GM19328 (cell line): ENCODE measurements around the gene SYT8.

Source experiments
- ATAC-seq: cut with Tn5 transposase; IDR thresholded peaks from one replicate; pipeline ENCODE4 v1.9.1; 2021; ENCODE audit warnings: mild to moderate bottlenecking, moderate library complexity; ENCODE audit not compliant: unreplicated experiment

The SYT8 gene

DNA sequence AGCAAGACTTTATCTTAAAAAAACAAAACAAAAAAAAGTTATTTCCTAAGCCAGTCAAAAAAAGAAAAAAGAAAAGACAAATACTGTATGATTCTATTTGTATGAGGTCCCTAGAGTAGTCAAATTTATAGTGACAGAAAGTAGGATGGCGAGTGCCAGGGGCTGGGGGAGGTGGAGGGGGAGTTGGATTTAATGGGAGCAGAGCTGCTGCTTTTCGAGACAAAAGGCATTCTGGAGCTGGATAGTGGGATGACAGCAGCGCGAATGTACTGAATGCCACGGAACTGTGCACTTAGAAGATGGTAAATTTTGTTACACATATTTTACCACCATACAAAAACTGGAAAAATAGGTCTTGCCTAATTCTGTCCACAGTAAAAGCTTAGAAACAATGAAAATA lies 17.8 kb upstream of the SYT8 start:
- ATAC-seq = no peak

DNA sequence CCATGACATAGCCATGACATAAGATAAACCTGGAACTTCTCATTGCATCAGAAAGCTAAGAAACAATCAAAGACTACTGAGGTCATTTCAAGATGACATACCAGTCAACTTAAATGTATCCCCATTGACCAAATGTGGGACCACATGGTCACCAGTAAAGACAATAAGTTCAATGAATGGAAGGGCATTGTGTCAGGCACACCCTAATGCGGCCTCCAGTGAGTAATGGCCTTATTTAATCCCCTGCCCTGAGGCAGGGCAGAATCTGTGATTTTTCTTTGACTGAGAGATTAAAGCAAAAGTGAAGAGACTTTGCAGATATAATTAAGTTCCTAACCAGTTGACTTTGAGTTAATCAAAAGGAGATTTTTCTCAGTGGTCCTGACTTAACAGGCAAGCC lies 17.3 kb upstream of the SYT8 start:
- ATAC-seq = no peak

DNA sequence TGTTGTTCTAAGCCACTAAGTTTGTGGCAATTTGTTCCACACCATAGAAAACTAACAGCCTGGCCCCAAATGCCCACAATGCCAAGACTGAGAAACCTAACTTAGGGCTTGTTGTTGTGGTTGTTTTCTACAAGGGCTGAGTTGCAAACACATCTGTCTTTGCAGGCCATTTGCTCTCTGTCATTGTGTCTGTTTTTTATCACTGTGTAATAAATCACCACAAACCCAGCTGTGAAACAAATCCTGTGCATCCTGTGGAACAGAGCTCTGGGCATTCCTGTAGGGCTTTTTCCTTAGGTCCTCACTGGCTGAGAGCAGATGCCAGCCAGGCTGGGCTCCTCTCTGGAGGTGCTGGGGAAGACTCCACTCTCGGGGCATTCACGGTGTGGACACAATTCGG lies 15.7 kb upstream of the SYT8 start:
- ATAC-seq = no peak

DNA sequence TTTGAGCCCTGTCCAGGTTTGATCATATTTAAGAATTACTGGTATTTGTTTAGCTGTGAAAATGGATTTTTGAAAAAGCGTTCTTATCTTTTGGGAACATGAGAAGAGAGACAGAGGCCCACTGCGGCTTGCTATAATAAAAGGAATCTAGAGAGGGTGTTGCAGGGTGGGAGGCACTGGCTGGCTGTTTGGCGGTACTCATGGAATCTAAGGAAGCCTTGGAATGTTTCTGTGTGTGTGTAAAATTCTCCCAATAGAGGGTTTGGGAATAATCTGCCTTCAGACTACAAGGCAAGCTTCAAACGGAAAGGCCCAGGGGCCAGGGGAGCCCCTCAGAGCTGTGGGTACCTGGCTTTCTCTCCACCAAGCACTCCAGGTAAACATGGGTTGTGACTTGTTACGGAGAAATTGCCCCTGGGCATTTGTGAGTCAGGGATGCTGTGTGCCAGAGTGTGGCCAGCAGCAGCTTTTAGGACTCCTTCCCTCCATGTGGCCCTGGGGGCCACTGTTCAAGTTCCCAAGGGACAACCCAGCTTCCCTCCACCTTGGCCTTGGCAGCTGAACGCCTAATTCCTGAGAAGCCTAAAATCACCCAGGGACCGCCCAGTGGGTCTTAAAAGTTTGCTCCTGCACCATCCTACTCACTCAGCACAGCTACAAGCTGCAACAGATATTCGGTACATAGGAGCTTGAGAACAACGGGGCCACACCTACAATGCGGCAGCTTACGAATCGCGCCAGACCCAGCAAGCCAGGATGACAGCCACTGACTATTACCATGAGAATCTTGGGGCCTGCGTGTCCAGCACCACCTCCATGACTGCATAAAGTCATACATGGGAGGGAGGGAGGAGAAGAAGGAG lies 14.1 kb upstream of the SYT8 start:
- ATAC-seq = no peak

DNA sequence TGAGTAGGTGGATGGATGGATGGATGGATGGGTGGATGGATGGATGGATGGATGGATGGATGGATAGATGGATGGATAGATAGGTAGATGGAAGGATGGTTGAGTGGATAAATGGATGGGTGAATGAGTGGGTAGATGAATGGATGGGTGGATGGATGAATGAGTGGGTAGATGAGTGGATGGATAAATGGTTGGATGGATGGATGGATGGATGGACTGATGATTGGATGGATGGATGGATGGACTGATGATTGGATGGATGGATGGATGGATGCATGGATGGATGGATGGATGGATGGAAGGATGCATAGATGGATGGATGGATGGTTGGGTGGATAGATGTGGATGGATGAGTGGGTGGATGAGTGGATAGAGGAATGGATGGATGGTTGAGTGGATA lies 13.2 kb upstream of the SYT8 start:
- ATAC-seq = no peak

DNA sequence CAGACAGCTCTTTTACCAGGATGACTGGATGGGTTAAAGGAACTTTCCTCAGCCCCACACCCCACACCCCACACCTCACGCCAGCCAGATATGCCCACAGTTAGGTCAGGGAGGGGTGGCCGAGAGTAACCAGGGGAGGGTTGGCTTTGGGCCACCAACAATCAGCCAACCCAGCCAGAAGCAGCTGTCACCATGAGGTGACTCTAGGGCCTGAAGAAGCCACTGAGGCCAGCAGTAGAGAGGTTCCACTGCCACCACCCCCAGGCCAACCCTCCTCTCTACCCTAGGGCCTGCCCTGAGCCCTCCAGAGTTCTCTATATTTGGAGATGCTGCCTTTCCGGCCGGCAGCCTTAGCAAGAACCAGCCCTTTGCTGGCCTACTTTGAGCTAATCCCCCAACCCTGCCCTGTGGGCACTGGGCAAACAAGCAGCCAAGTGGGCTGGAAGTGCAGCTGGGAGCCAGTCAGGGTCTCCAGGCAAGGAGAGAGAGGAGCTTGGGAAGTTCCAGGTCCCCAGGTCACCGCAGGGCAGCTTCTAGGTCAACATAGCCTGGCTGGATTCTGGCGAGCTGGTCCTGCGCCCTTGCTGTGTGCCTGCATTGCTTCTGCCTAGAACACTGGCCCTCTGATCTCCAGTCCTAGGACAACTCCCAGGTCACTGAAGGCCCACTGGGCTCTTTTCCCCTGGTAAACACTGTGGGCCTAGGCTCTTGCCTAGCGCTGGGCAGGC lies 12.0 kb upstream of the SYT8 start:
- ATAC-seq = no peak

DNA sequence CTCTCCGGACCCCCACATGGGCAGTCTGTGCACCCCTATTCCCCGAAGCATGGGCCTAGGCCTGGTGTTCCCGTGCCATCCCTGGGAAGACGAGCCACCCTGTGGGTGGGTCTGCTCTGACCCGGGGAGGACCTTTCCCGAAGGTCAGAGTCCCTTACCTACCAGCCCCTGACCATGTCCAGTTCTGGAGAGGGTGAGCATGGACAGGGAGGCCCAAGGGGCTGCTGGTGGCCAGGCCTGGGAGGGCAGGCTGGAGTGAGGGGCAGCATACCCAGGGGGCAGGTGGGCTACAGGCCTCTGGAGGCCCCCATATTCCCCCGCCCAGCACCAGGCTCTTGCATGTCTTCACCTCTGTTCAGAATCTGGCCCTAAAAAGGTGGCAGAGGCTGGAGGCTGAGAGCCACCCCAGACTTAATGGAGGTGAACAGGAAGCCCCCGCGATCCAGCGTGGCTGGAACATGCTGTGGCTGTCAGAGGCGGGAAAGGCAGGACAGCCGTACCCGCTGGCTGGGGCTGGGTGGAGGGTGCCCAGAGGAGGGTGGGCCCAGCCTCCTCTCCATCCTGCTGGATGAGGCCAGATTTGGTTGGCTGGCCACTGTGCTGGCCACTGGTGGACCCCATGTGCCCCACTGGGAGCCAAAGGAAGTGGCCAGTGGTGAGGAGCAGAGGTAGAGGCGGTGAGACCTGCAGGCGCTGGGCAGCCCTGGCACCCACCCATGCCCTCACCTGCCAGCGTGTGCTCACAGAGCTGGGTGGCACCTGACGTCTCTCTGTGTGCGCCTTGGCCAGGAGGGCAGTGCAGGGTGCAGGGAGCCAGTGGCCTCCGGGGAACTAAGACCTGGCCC lies 11.2 kb upstream of the SYT8 start:
- no peak for ATAC-seq

DNA sequence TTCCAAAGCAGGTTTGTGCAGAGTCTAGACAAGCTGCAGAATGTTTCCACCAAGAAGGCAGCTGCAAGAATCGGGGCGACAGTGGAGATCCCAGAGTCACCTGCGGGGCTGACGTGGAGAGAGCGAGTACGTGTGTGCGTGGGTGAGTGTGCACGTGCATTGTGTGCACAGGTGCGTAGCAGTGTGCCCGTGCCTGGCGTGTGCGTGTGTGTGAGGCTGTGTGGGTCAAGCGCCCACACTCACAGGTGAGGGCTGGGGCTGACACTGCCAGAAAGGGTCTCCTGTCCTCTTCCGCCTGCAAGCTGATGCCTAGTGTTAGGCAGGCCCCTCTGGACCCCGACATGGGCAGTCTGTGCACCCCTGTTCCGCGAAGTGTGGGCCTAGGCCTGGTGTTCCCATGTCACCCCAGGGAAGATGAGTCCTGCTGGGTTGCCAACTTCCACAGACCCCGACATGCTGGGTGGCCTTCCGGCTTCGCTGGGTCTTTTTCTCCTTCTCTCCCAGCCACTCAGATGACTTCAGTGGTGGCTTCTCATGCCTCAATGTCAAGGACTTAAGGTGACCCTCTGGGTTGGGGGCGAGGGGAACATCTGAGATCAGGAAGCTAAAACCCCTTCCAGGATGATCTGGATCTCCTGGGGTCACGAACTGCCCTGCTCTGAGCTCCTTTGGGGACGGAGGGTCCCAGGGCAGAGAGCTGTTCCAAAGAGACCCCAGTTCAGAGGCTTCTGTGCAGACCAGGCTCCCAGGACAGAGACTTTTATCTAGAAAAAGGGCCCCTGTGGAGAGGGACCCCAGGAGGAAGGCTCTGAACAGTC lies 10.4 kb upstream of the SYT8 start:
- no peak for ATAC-seq

DNA sequence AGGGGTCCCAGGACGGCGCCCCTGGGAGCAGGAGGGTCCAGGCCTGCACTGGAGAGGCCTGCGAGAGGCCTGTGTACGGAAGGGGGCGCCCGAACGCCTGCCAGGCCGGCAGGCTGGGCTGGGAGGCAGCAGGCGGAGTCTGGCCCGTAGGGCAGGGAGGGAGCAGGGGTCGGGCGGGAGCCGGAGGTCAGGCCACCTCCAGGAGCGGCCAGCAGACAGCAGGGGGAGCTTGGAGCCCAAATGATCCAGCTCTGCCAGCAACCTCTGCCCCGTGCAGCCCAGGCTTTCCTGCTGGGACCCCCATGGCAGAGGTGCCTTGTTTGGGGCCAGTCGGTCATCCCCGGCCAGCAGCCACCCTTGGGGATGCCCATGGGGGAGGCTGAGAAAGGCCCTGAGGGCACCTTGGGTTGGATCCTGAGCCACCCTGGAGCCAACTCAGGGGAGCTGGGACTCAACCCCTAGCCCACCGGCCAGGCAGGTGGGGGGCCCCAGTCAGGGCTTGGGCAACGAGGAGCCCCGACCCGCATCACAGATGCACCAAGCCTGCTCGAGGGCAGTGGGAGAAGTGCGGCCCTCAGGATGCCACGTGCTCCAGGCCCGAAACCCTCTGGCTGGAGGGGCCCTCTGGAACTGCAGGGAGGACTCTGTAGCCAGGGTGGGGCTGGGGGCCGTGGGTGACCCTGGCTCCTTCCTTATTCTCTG lies 9.6 kb upstream of the SYT8 start:
- no peak for ATAC-seq

DNA sequence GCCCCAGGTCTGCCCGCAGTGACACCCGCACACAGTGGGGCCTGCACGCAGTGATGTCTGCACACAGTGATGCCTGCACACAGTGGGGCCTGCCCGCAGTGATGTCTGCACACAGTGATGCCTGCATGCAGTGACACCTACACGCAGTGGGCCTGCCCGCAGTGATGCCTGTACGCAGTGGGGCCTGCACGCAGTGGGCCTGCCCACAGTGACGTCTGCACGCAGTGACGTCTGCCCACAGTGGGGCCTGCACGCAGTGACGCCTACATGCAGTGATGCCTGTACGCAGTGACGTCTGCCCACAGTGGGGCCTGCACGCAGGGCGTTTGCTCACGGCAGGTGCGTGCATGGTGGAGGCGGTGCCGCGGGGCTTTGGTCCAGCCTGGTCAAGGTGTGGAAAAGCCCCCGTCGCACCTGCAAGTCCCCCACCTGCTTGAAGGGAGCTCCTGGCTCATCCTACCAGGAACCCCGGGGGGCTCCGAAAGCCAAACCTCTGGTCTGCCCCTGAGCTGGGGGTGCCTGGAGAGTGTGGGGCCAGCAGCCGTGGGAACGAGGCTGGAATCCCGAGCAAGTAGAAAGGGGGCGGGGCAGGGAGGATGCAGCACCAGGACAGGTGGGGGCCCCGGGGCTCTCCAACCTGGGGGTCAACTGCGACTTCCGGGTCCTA lies 8.9 kb upstream of the SYT8 start:
- no peak for ATAC-seq

DNA sequence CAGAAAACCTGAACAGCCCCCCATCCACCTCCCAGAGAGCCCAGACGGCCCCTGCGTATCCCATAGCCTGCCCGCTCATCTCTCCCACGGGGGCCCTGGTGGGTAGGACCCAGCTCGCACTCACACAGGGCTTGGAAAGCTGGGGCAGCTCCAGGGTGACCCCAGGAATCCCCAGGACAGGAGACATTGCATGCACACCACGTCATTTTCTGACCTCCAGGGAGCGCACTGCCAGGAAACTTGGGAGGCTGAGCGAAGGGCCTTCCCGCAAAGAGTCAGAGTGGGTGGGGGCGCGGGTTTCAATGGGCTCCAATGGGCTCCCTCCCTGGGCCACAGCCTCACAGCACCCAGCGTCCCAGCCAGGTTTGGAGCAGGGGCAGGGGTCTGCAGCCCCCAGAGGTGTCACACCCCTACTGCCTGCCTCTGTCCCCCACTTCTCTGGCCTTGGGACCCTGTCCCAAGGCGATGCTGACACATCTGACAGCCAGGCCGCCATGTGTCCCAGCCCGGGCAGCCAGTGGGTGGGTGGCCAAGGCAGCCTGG lies 8.2 kb upstream of the SYT8 start:
- no peak for ATAC-seq

DNA sequence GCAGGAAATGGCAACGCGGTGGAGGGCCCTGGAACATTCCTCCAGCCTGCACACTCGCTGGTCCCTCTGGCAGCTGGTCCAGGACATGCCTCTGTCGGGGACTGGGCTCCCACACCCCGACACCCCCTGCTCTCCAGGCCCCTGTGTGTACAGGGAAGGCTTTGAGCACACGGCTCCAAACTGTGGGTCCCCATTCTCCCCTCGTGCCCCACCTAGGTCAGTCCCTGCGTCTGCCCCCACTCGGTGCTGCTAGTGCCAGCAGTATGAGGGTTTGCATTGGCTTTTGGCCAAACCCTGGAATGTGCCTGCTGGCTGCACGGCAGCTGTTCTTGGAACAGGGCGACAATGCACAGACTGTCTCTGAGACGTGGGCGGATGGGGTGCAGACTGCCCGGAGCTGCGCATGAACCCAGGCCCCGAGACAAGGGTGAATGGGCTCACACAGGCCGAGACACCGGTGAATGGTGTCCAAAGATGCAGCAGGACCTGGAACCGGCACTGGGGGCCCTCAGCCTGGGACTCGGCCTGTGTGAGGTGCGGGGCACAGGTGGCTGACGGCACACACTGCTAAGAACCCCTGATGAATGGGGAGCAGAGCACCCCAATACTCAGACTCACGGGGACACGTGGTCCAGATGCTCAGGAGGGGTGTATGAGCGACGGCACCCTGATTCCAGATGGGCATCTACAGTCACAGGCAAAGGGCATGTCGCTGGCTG lies 7.5 kb upstream of the SYT8 start:
- ATAC-seq = no peak

DNA sequence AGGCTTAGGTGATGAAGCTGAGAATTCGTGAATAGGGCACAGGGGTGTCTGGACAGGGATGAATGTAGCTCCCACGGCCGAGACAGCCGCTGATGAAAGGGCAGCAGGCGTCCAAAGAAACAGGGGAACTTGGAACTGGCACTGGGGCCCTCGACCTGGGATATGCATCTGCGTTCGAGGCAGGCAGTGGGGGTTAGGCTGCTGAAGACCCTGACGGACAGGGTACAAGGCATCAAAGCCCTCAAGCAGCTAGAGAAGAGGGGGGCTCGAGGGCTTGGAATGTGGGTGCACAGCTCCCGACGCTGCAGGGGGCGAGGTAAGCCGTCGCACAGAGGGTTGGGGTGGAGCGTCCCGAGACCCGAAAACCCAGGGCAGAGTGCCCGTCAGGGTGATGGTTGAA lies 6.9 kb upstream of the SYT8 start:
- no peak for ATAC-seq

DNA sequence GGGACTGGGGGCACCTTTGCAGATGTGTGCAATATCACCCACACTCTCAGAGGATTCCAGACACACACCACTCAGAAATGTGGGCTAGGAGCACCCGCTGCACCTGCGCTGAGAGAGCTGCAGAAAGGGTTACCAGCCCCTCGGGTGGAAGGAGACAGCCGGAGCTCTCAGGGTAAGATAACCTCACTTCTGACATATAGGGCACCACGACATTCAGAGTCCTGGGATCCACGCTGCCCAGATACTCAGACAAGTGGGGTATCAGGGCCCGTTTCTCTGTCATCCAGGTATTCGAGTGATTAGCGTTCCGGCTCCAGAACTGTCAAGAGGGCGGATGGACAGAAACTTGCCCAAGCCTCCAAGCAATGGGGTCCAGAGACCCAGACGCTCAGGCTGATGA lies 6.2 kb upstream of the SYT8 start:
- no peak for ATAC-seq

DNA sequence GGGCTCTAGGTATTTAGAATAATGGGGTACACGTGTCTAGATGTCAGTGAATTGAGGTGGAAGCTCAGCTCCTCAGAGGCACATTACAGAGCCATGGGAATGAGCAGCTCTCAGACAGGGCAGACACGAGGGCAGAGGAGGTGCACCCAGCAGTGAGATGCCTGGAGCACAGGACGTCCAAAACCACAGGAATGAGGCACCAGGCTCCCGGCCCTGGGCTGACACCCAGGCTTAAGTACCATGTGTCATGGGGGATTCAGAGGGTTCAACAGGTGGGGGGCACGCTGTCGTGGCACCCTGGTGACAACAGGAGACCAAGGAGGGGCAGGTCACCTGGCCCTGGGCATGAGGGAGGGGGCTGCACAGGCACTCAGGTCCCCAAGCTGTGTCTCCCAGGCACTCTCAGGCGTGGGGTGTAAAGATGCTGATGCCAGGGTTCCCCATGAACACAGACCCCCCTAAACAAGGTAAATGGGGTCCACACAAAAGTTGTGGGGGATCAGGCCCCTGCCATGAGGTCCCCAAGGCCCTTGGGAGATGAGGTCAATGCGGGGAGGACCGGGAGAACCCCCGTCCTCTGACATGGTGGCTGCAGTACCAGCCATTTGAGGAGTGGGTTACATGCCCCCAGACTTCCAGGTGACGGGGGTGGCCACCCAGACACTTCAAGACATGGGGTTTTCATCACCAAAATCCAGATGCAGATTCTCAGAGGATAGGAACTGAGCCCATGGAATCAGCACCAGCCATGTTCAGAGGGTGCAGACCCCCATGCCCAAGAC lies 5.6 kb upstream of the SYT8 start:
- no peak for ATAC-seq

DNA sequence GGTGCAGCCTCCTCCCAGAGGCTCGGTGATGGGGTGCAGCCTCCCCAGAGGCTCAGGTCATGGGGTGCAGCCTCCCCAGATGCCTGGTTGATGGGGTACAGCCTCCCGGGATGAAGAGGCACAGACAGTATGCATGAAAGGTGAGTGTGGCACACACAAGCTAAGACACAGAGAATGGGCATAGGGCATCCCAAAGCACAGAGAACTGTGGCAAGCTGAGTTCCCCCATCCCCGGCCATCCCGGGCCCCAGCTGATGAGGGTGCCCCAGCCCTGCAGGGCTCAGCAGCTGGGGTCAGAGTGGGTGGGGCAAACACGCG lies 4.8 kb upstream of the SYT8 start:
- ATAC-seq = no peak

DNA sequence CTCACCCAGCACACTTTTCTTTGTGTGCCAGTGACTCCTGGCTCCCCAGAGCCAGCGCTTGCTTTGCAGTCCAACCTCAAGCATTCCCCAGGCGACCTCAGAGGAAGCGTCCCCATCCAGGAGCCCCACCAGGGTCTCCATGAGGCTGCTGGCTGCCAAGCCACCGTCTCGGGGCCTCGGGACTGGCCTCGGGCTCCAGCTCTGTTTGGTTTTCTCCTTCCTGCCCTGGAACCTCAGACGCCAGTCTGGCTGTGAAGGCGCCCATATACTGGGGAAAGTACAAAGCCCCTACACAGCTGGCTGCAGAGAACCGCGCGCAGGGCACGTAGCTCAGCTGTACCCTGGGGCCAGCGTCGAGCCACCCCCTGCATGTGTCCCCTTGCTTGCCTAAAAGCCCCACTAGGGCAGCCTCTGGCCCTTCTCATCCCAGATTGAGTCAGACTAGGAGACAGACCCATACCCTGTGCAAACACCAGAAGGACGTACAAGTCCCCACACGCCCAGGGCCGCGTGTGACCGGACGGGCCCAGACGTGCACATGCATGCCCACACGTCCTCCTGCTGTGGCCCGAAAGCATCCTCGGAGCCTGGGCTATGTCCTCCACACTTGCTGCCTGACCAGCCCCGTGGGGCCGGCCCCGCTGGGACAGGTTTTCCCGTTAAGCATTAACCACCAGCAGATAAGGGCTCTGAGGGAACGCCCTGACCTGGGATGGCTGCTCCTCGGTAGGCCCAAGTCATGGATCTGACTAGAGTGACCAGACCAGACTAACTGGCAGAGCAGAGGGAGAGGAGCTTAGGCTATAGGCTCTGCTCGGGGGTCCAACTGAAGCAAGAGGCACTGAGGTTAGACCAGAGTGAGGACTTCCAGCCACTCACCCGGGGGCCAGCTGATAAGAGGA lies 4.2 kb upstream of the SYT8 start:
- ATAC-seq = no peak
